ENCODE results near the gene TMEM130. TPM values are rescaled to one million over a fixed set of nuclear protein-coding genes. Genes with fewer than 3 reads are reported as not detected.
"Not testable (repeated sequence)": the region's sequence is repeated elsewhere in the genome, so short reads cannot be mapped to it uniquely, and the experiment has no call there.

Gene TMEM130
- total RNA-seq, 1 donor from 2014 or later = not detected

GRCh38 chr7:98842552-98842951 is 27.3 kb downstream of the TMEM130 start:
- not testable (repeated sequence) for DNase-seq (ENCODE audit: extremely low read depth, low read depth, low spot score)

GRCh38 chr7:98841179-98841997 is 28.4 kb downstream of the TMEM130 start:
- DNase-seq (ENCODE audit: extremely low read depth, low read depth, low spot score) = no peak

- DNase-seq (ENCODE audit: extremely low read depth, low read depth, low spot score) = no peak
Observed at GRCh38 chr7:98840722-98841121, 29.1 kb downstream of the TMEM130 start.

- DNase-seq (ENCODE audit: extremely low read depth, low read depth, low spot score) = no peak
Observed at GRCh38 chr7:98840096-98840495, 29.7 kb downstream of the TMEM130 start.

- DNase-seq (ENCODE audit: extremely low read depth, low read depth, low spot score) = no peak
Observed at GRCh38 chr7:98837630-98837972, 32.2 kb downstream of the TMEM130 start.

- no peak for DNase-seq (ENCODE audit: extremely low read depth, low read depth, low spot score)
Observed at GRCh38 chr7:98836811-98837629, 32.8 kb downstream of the TMEM130 start.

GRCh38 chr7:98834949-98835348 is 34.9 kb downstream of the TMEM130 start:
- DNase-seq (ENCODE audit: extremely low read depth, low read depth, low spot score) = no peak

GRCh38 chr7:98833022-98833421 is 36.8 kb downstream of the TMEM130 start:
- no peak for DNase-seq (ENCODE audit: extremely low read depth, low read depth, low spot score)

- no peak for DNase-seq (ENCODE audit: extremely low read depth, low read depth, low spot score)
Observed at GRCh38 chr7:98831641-98832221, 38.1 kb downstream of the TMEM130 start.

- DNase-seq (ENCODE audit: extremely low read depth, low read depth, low spot score) = no peak
Observed at GRCh38 chr7:98830972-98831548, 38.8 kb downstream of the TMEM130 start.

GRCh38 chr7:98828368-98828767 is 41.4 kb downstream of the TMEM130 start:
- no peak for DNase-seq (ENCODE audit: extremely low read depth, low read depth, low spot score)

GRCh38 chr7:98827258-98827657 is 42.6 kb downstream of the TMEM130 start:
- DNase-seq (ENCODE audit: extremely low read depth, low read depth, low spot score) = no peak

GRCh38 chr7:98826811-98827231 is 43.0 kb downstream of the TMEM130 start:
- DNase-seq (ENCODE audit: extremely low read depth, low read depth, low spot score) = no peak

GRCh38 chr7:98826387-98826786 is 43.4 kb downstream of the TMEM130 start:
- DNase-seq (ENCODE audit: extremely low read depth, low read depth, low spot score) = no peak

- DNase-seq (ENCODE audit: extremely low read depth, low read depth, low spot score) = no peak
Observed at GRCh38 chr7:98823226-98823625, 46.6 kb downstream of the TMEM130 start.

GRCh38 chr7:98821348-98821747 is 48.5 kb downstream of the TMEM130 start:
- DNase-seq (ENCODE audit: extremely low read depth, low read depth, low spot score) = no peak

GRCh38 chr7:98816967-98817710 is 52.7 kb downstream of the TMEM130 start:
- DNase-seq (ENCODE audit: extremely low read depth, low read depth, low spot score) = no peak

GRCh38 chr7:98816241-98816640 is 53.6 kb downstream of the TMEM130 start:
- DNase-seq (ENCODE audit: extremely low read depth, low read depth, low spot score) = no peak

GRCh38 chr7:98815313-98815712 is 54.5 kb downstream of the TMEM130 start:
- DNase-seq (ENCODE audit: extremely low read depth, low read depth, low spot score) = no peak

GRCh38 chr7:98811299-98811698 is 58.5 kb downstream of the TMEM130 start:
- no peak for DNase-seq (ENCODE audit: extremely low read depth, low read depth, low spot score)

All from glomerular endothelial cell (primary cell).